ENCODE results near the gene MAD1L1.
"Not testable (repeated sequence)": the region's sequence is repeated elsewhere in the genome, so short reads cannot be mapped to it uniquely, and the experiment has no call there.

Gene MAD1L1

GRCh38 chr7:1847260-1848001 lies 385.3 kb downstream of the MAD1L1 start:
- FAIRE-seq (no peak), DNase-seq (ENCODE audit: insufficient read length) (no peak)
- TF ChIP-seq POLR2AphosphoS5 (IDR thresholded peaks at IDR 0.05; ENCODE audit: low read depth, low read length), result no peak

DNA sequence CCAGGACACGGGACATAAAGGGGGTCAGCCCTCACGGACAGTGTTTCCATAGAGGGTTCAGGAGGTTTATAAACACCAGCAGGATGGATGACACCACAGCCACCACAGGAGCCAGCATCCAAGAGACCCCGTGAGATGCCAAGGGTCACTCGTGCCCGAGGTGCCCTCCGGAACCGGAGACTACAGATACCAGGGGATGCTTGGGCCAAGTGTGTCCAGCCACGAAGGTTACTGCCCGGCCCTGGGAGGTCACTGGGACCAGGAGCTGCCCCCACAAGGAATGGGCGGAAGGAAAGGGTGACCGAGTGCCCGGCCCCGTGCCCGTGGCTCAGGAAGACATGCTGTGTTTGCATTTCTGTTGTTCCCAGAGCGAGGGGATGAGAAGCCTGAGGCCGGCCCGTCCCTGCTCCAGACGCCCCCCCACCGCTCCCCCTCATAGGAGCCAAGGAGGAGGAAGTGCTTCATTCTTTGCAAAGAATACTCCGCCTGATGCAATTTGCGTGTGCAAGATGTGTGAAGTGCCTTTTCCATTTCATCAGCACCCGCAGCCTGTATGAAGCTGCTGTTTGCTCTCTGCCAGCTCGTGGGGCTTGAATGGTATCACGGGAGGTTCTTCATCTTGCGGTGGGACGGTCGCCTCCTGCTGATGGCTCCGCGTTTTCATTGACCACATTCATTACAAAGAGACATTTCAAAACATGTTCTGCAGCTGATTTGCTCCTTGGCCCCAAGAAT lies 386.2 kb downstream of the MAD1L1 start:
- FAIRE-seq (no peak), DNase-seq (ENCODE audit: insufficient read length) (no peak)
- TF ChIP-seq TAF1 (IDR thresholded peaks at IDR 0.05; ENCODE audit: borderline replicate concordance, low read depth, low read length) (no peak), POLR2A (IDR thresholded peaks at IDR 0.05; ENCODE audit: low read depth, low read length) (no peak), POLR2AphosphoS5 (IDR thresholded peaks at IDR 0.05; ENCODE audit: low read depth, low read length) (no peak)

GRCh38 chr7:1845536-1846311 lies 387.0 kb downstream of the MAD1L1 start:
- FAIRE-seq, result no peak
- TF ChIP-seq POLR2AphosphoS5 (IDR thresholded peaks at IDR 0.05; ENCODE audit: low read depth, low read length), result no peak
- TF ChIP-seq POLR2A (IDR thresholded peaks at IDR 0.05; ENCODE audit: low read depth, low read length), result no peak
- no peak for DNase-seq (ENCODE audit: insufficient read length)

- FAIRE-seq (no peak), DNase-seq (ENCODE audit: insufficient read length) (no peak)
- no peak for TF ChIP-seq POLR2AphosphoS5 (IDR thresholded peaks at IDR 0.05; ENCODE audit: low read depth, low read length)
- no peak for TF ChIP-seq POLR2A (IDR thresholded peaks at IDR 0.05; ENCODE audit: low read depth, low read length)
- TF ChIP-seq TAF1 (IDR thresholded peaks at IDR 0.05; ENCODE audit: borderline replicate concordance, low read depth, low read length), result no peak
These were observed 387.8 kb downstream of the MAD1L1 start for GRCh38 chr7:1844951-1845390.

- DNase-seq (ENCODE audit: insufficient read length), result no peak
- TF ChIP-seq TAF1 (IDR thresholded peaks at IDR 0.05; ENCODE audit: borderline replicate concordance, low read depth, low read length) (no peak), POLR2AphosphoS5 (IDR thresholded peaks at IDR 0.05; ENCODE audit: low read depth, low read length) (no peak)
- no peak for FAIRE-seq
These were observed 388.3 kb downstream of the MAD1L1 start for GRCh38 chr7:1844336-1844950.

DNA sequence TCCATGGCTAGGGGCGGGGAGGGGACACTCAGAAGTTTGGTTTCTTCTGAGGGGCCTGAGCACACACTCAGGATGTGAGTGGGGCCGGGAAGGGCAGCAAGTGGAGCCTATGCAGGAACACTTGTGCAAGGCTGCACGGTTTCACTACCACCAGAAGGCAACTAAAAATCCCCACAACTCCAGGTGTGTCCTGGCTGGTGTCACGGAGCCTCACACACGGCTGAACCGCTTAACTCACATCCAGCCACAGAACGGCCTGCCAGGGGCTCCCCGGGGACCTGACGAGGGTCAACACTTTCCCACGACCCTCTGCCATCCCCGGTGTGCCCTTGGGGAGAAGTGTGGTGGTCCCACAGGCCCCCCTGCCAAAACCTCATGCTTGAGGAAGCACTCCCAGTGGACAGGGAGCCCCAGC lies 388.8 kb downstream of the MAD1L1 start:
- DNase-seq (ENCODE audit: insufficient read length), result no peak
- no peak for FAIRE-seq
- TF ChIP-seq TAF1 (IDR thresholded peaks at IDR 0.05; ENCODE audit: borderline replicate concordance, low read depth, low read length), result no peak
- TF ChIP-seq POLR2AphosphoS5 (IDR thresholded peaks at IDR 0.05; ENCODE audit: low read depth, low read length), result no peak
- no peak for TF ChIP-seq POLR2A (IDR thresholded peaks at IDR 0.05; ENCODE audit: low read depth, low read length)

DNA sequence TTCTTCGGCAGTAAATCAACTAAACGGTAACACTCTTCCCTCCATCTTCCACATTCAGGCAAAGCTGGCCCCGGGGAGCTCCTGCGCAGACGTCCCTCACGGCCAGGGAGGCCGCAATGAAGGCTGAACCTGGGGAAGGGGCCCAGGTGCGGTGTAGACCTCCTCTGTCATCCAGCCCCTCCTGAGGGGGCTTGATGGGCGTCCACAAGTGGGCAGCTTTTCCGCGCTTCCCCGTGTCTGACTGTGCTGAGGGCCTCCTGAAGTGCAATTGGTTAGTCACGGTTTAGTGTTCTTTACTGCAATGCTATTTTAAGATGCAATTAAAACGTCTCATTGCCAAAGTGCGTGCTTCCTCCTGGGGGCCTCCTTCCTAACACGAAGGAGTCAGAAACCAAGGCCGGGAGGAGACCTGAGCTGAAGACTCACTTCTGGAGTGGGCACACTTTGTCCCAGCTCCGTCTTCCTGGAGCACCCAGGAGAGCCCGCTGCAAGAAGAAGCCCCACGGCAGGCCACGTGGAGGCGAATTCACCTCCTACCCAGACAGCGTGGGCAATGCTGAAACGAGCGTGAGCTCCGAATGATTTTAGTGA lies 389.4 kb downstream of the MAD1L1 start:
- DNase-seq (ENCODE audit: insufficient read length), result no peak
- no peak for FAIRE-seq
- no peak for TF ChIP-seq POLR2AphosphoS5 (IDR thresholded peaks at IDR 0.05; ENCODE audit: low read depth, low read length)
- no peak for TF ChIP-seq TAF1 (IDR thresholded peaks at IDR 0.05; ENCODE audit: borderline replicate concordance, low read depth, low read length)
- TF ChIP-seq POLR2A (IDR thresholded peaks at IDR 0.05; ENCODE audit: low read depth, low read length), result no peak

DNA sequence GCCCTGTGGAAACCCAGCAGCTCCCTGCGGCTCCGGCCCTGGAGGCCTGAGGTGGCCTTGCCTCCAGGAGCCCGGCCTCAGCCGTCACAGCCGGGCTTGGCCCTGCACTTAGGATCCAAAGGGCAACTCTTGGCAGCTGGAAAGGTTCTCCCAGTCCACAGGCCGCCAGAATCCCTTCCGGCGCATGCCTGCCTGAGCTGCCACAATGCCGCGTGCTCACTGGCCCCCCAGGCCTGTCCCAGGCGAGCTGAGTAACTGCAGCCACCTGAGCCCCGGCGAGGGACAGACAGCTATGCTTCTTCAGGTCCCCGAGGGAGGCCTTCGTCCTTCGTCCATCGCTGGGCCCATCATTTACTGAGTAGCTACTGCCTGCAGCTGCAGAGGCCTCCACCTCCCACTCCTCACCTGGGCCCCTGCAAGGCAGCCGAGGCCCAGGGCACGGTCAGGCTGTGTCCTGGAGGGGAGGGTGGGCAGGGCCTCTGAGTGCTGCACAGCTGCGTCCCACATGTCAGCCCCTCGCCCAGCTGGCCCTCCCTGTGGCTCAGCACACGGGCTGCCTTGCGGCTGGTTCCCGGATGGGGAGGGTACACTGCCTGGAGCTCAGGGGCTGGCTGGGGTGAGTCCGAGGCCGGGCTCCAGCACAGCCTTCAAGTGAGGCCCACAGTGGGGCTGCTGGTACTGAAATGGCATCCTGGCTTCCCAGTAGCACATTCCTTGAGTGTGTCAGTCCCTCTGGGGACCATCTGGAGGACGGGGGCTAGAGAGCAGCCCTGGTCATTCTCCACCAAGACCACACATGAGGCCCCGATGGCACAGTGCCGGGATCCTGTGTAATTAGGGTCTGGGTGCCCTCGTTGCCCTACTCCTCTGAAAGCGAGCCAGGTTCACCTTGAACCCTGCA lies 390.2 kb downstream of the MAD1L1 start:
- no peak for TF ChIP-seq POLR2AphosphoS5 (IDR thresholded peaks at IDR 0.05; ENCODE audit: low read depth, low read length)
- DNase-seq (ENCODE audit: insufficient read length) (no peak), FAIRE-seq (no peak)

DNA sequence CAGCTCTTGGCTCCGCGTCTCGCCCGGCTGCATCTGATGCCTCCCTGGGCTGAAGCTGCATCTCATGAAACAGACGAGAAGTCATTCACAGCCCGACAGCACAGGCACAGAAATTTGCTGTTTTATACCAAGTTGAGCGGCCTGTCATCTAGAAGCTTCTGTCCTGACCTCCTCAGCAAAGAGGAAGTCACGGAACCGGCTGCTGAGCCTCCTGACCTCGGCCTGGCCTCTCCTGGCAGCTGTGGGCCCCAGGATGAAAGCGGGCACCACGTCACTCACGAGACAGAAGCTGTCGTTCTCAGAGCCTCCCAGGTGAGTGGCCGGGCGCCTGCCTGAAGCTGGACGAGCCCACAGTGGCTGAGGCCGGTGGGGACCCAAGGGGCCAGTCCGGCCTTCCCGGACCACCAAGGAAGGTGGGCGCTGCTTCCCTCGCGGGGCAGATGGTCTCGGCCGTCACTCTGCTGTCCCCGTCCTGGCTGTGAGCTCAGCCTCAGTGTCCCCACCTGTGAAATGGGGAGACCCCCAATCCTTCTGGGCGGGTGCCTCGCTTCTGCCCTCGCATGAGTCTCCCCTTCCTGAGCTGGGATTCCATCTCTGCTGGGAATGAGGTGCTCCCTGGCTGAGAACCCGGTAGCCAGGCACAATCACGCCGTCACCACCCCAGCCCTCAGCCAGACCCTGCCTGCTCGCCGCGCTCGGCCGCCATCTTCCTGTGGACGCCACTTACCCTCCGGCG lies 391.3 kb downstream of the MAD1L1 start:
- DNase-seq (ENCODE audit: insufficient read length); FAIRE-seq: not testable (repeated sequence)

GRCh38 chr7:1840744-1841143 lies 392.0 kb downstream of the MAD1L1 start:
- FAIRE-seq; DNase-seq (ENCODE audit: insufficient read length): not testable (repeated sequence)
